H1 (cell line): ENCODE results near the gene ARHGEF1. TPM values are rescaled to one million over a fixed set of nuclear protein-coding genes. Genes with fewer than 3 reads are reported as not detected.

ENCODE experiments used
- CTCF ChIA-PET: fragments of 300-600 bp; sonication (Branson Sonifier 250); formaldehyde crosslinking; loops from one replicate; lab custom pipeline; 2021; ENCODE audit not compliant: partially characterized antibody; lab: Charles Lee
- POLR2A ChIA-PET: fragments of 300-600 bp; sonication (Branson Sonifier 250); formaldehyde crosslinking; loops from one replicate; lab custom pipeline; 2021; ENCODE audit warnings: inconsistent platforms; ENCODE audit not compliant: partially characterized antibody; lab: Charles Lee
- DNase-seq, 2 experiments: peaks; one replicate each; pipeline versions ENCODE4 v3.0.0 to v3.0.0-alpha.2; 2010 to 2022; ENCODE audit warnings: low spot score in 2 of 2, low read depth in 1 of 2, mixed read lengths in 1 of 2
- FAIRE-seq: peaks from 2 replicates; lab custom pipeline; 2011; peaks lifted over from hg19 to GRCh38; lab: Jason Lieb, UNC
- H2AFZ ChIP-seq: 2 replicates; pipeline ENCODE4 v1.8.1; 2012; ENCODE audit warnings: low read length, inconsistent platforms
- H2AK5ac ChIP-seq: 2 replicates; pipeline ENCODE4 v1.6.1; 2013; ENCODE audit warnings: low read depth, low read length
- H2BK120ac ChIP-seq: replicated peaks from 2 replicates; pipeline ENCODE3; 2013; ENCODE audit warnings: low read depth, low read length, inconsistent platforms
- H2BK12ac ChIP-seq: 2 replicates; pipeline ENCODE4 v1.6.1; 2013; ENCODE audit warnings: low read depth, low read length
- H2BK15ac ChIP-seq: 2 replicates; pipeline ENCODE4 v1.6.1; 2013; ENCODE audit warnings: low read length
- H2BK20ac ChIP-seq: 2 replicates; pipeline ENCODE4 v1.6.1; 2013; ENCODE audit warnings: low read length
- H2BK5ac ChIP-seq: 2 replicates; pipeline ENCODE4 v1.6.1; 2013; ENCODE audit warnings: low read depth, low read length
- H3K14ac ChIP-seq: 2 replicates; pipeline ENCODE4 v1.6.1; 2013; ENCODE audit warnings: inconsistent platforms; ENCODE audit not compliant: insufficient read length
- H3K18ac ChIP-seq: 2 replicates; pipeline ENCODE4 v1.6.1; 2013; ENCODE audit warnings: low read length; ENCODE audit errors: extremely low read depth
- H3K23ac ChIP-seq: 2 replicates; pipeline ENCODE4 v1.6.1; 2013; ENCODE audit warnings: inconsistent platforms; ENCODE audit not compliant: insufficient read length
- H3K23me2 ChIP-seq: 2 replicates; pipeline ENCODE4 v1.6.1; 2013; ENCODE audit warnings: low read depth, low read length
- H3K27ac ChIP-seq: 2 replicates; pipeline ENCODE4 v1.6.1; 2011; ENCODE audit warnings: low read depth, low read length, inconsistent platforms
- H3K27me3 ChIP-seq, 4 experiments: replicated peaks in 1 of 4; 1 replicate in 1 of 4; 2 replicates in 3 of 4; pipeline versions ENCODE4 v1.6.1 to v1.8.1; 2011 to 2013; ENCODE audit warnings: low read length in 3 of 4, mild to moderate bottlenecking in 3 of 4, inconsistent platforms in 2 of 4, mixed read lengths in 2 of 4, moderate library complexity in 1 of 4; ENCODE audit not compliant: control insufficient read depth in 3 of 4, insufficient read depth in 3 of 4; ENCODE audit errors: extremely low read depth in 1 of 4
- H3K36me3 ChIP-seq, 4 experiments: 2 replicates each; pipeline versions ENCODE4 v1.6.1 to v1.8.1; 2011 to 2013; ENCODE audit warnings: mild to moderate bottlenecking in 4 of 4, low read length in 3 of 4, moderate library complexity in 2 of 4, control low read depth in 1 of 4, inconsistent platforms in 1 of 4; ENCODE audit not compliant: insufficient read depth in 4 of 4, control insufficient read depth in 2 of 4
- H3K4ac ChIP-seq: replicated peaks from 2 replicates; pipeline ENCODE3; 2013; ENCODE audit warnings: low read length, low read depth, mixed read lengths, inconsistent platforms; ENCODE audit not compliant: insufficient read length
- H3K4me1 ChIP-seq, 4 experiments: replicated peaks in 1 of 4; 1 replicate in 1 of 4; 2 replicates in 3 of 4; pipeline versions ENCODE4 v1.6.1 to v1.8.1; 2011 to 2013; ENCODE audit warnings: low read length in 3 of 4, inconsistent platforms in 2 of 4, mixed read lengths in 1 of 4; ENCODE audit not compliant: insufficient read depth in 4 of 4, control insufficient read depth in 3 of 4
- H3K4me2 ChIP-seq, 2 experiments: 2 replicates each; pipeline versions ENCODE4 v1.6.1 to v1.8.1; 2011 to 2013; ENCODE audit warnings: low read depth in 2 of 2, low read length in 2 of 2, control low read depth in 1 of 2, inconsistent platforms in 1 of 2, mild to moderate bottlenecking in 1 of 2; ENCODE audit not compliant: insufficient read depth in 1 of 2
- H3K4me3 ChIP-seq, 4 experiments: fragments of 200-600, 300-600 bp in 1 of 4; sonication (generic), shearing (Covaris generic), sonication (Bioruptor Twin) in 1 of 4; 2 replicates each; pipeline versions ENCODE4 v1.5.1 to v1.8.1; 2011 to 2016; ENCODE audit warnings: low read length in 4 of 4, low read depth in 3 of 4, control low read depth in 2 of 4, inconsistent platforms in 2 of 4, mild to moderate bottlenecking in 2 of 4, mixed read lengths in 1 of 4, moderate library complexity in 1 of 4; ENCODE audit not compliant: insufficient read depth in 2 of 4; ENCODE audit errors: extremely low read depth in 1 of 4
- H3K56ac ChIP-seq: replicated peaks from 2 replicates; pipeline ENCODE3; 2013; ENCODE audit warnings: low read depth, mild to moderate bottlenecking, mixed read lengths, low read length, inconsistent platforms; ENCODE audit not compliant: insufficient read length
- H3K79me1 ChIP-seq: 2 replicates; pipeline ENCODE4 v1.6.1; 2013; ENCODE audit warnings: low read depth, low read length, control low read depth
- H3K79me2 ChIP-seq, 2 experiments: 2 replicates each; pipeline versions ENCODE4 v1.6.1 to v1.8.1; 2012 to 2013; ENCODE audit warnings: low read length in 2 of 2, mild to moderate bottlenecking in 2 of 2, inconsistent platforms in 1 of 2; ENCODE audit not compliant: insufficient read depth in 2 of 2, control insufficient read depth in 1 of 2
- H3K9ac ChIP-seq, 4 experiments: replicated peaks in 1 of 4; 1 replicate in 1 of 4; 2 replicates in 3 of 4; pipeline versions ENCODE4 v1.6.1 to v1.8.1; 2011 to 2013; ENCODE audit warnings: low read depth in 3 of 4, low read length in 3 of 4, control low read depth in 2 of 4, mild to moderate bottlenecking in 2 of 4, moderate library complexity in 2 of 4, inconsistent platforms in 1 of 4; ENCODE audit errors: extremely low read depth in 1 of 4
- H3K9me3 ChIP-seq, 2 experiments: 2 replicates each; pipeline versions ENCODE4 v1.6.1 to v1.8.1; 2012 to 2013; ENCODE audit warnings: mild to moderate bottlenecking in 2 of 2, moderate library complexity in 2 of 2, control low read depth in 1 of 2, inconsistent platforms in 1 of 2, low read depth in 1 of 2, low read length in 1 of 2, mixed read lengths in 1 of 2; ENCODE audit not compliant: insufficient read depth in 2 of 2
- H4K20me1 ChIP-seq, 2 experiments: replicated peaks in 1 of 2; 2 replicates each; pipeline versions ENCODE3 to v1.8.1; 2011 to 2013; ENCODE audit warnings: inconsistent platforms in 2 of 2, low read length in 2 of 2, mild to moderate bottlenecking in 1 of 2; ENCODE audit not compliant: insufficient read depth in 2 of 2, control insufficient read depth in 1 of 2
- H4K5ac ChIP-seq: 2 replicates; pipeline ENCODE4 v1.6.1; 2013; ENCODE audit warnings: low read length, low read depth, mixed read lengths, inconsistent platforms; ENCODE audit not compliant: insufficient read length
- H4K8ac ChIP-seq: 2 replicates; pipeline ENCODE4 v1.8.0; 2013; ENCODE audit warnings: mild to moderate bottlenecking, moderate library complexity, low read length, inconsistent platforms; ENCODE audit not compliant: insufficient read depth; ENCODE audit errors: extremely low read depth
- H4K91ac ChIP-seq: replicated peaks from 2 replicates; pipeline ENCODE3; 2013; ENCODE audit warnings: low read length, mixed read lengths, inconsistent platforms; ENCODE audit not compliant: insufficient read length
- ATF3 ChIP-seq: IDR thresholded peaks from 2 replicates; pipeline ENCODE4 v1.6.1; 2011; ENCODE audit warnings: low read depth, mild to moderate bottlenecking, low read length; ENCODE audit not compliant: insufficient read depth
- BRCA1 ChIP-seq: IDR thresholded peaks from 2 replicates; pipeline ENCODE4 v1.6.1; 2012; ENCODE audit warnings: low read depth, low read length, improper control_type of control experiment
- CTBP2 ChIP-seq: IDR thresholded peaks from 2 replicates; pipeline ENCODE4 v1.7.0; 2011; ENCODE audit warnings: borderline replicate concordance, mild to moderate bottlenecking, moderate library complexity, mixed read lengths, low read length; ENCODE audit not compliant: insufficient read depth, insufficient read length
- EGR1 ChIP-seq: IDR thresholded peaks from 2 replicates; pipeline ENCODE4 v1.6.1; 2011; ENCODE audit warnings: low read depth, low read length, borderline replicate concordance
- HDAC2 ChIP-seq, 2 experiments: fragments of 300-600 bp in 1 of 2; sonication (generic) in 1 of 2; IDR thresholded peaks; 2 replicates each; pipeline ENCODE4 v1.6.1; 2011 to 2012; ENCODE audit warnings: low read depth in 2 of 2, low read length in 2 of 2, mild to moderate bottlenecking in 2 of 2, moderate library complexity in 2 of 2, borderline replicate concordance in 1 of 2, inconsistent platforms in 1 of 2
- MAFK ChIP-seq: IDR thresholded peaks from 2 replicates; pipeline ENCODE4 v1.6.1; 2012; ENCODE audit warnings: low read depth, mild to moderate bottlenecking, improper control_type of control experiment, low read length
- POLR2AphosphoS5 ChIP-seq: IDR thresholded peaks from 2 replicates; pipeline ENCODE4 v1.6.1; 2011; ENCODE audit warnings: low read depth, low read length
- SIN3A ChIP-seq, 2 experiments: IDR thresholded peaks in 1 of 2; conservative IDR thresholded peaks in 1 of 2; 2 replicates each; pipeline ENCODE4 v1.6.1; 2011 to 2012; ENCODE audit warnings: low read length in 2 of 2, improper control_type of control experiment in 1 of 2, low read depth in 1 of 2, mild to moderate bottlenecking in 1 of 2
- YY1 ChIP-seq: IDR thresholded peaks from 2 replicates; pipeline ENCODE4 v1.6.1; 2011; ENCODE audit warnings: low read depth, mild to moderate bottlenecking, low read length
- WGBS, 2 experiments: shearing (Covaris generic) in 1 of 2; methylation state at CpG; one replicate each; pipeline versions ENCODE4 v1.1.6 to v1.1.7; 2013 to 2015; ENCODE audit warnings: low lambda C conversion rate in 2 of 2, mixed read lengths in 2 of 2, inconsistent platforms in 1 of 2, low coverage in 1 of 2, missing lambda C conversion rate in 1 of 2; ENCODE audit not compliant: insufficient replicate concordance in 2 of 2, insufficient coverage in 1 of 2, insufficient read length in 1 of 2; ENCODE audit errors: extremely low coverage in 1 of 2, missing lambda C conversion rate in 1 of 2; 5-methylcytosine and 5-hydroxymethylcytosine counted together
- polyA plus RNA-seq, 7 experiments: library from polyadenylated mRNA; depleted of rRNA in 3 of 7; stranded (reverse) in 5 of 7; unstranded in 2 of 7; fragments of >200 nt in 5 of 7; fragments of 200-250 nt in 2 of 7; gene quantifications; 1 replicate in 5 of 7; 2 replicates in 1 of 7; 4 replicates in 1 of 7; pipeline versions ENCODE4 v1.2.1 to v1.2.3, GENCODE V29; 2011 to 2013; ENCODE audit warnings: missing spikeins in 2 of 7, mixed read lengths in 2 of 7
- total RNA-seq: library from RNA; stranded (reverse); fragmentation: NEBNext Ultra II Directional; extraction: Animal tissue kit (Norgen Biotek cat#: 25700); gene quantifications from 2 replicates; pipeline ENCODE4 v1.2.1, GENCODE V29; 2021
- TF ChIP-seq, protein P1 (sequence below), 3 experiments: IDR thresholded peaks; 1 replicate in 2 of 3; 2 replicates in 1 of 3; pipeline versions ENCODE4 v1.5.1 to v1.6.1; 2011; ENCODE audit warnings: low read length in 3 of 3, mild to moderate bottlenecking in 3 of 3, inconsistent platforms in 2 of 3, low read depth in 1 of 3, moderate library complexity in 1 of 3; ENCODE audit not compliant: insufficient read depth in 1 of 3; ENCODE audit errors: control extremely low read depth in 1 of 3

ARHGEF1 gene
- total and polyA plus RNA-seq, 2 of the 8 experiments (the other 6 are each of a cell fraction or from before 2014, with no cell fraction given) = 23.0 to 49.0 TPM

- Histone ChIP-seq H2BK20ac (no peak overlapping the region), H2BK5ac (no peak overlapping the region), H2BK15ac (no peak overlapping the region), H2BK12ac (no peak overlapping the region), H2AK5ac (no peak overlapping the region), H3K27ac (no peak overlapping the region), H3K79me2 (no peaks in the 10 kb centered on the region), H3K4ac (no peak overlapping the region), H3K18ac (no peak overlapping the region), H3K4me3 (no peak overlapping the region), H2BK120ac (no peak overlapping the region), H3K9ac (no peak overlapping the region), H3K14ac (no peak overlapping the region), H4K91ac (no peak overlapping the region), H3K79me1 (no peaks in the 10 kb centered on the region), H4K5ac (no peak overlapping the region), H3K9me3 (no peaks in the 10 kb centered on the region), H4K8ac (no peak overlapping the region), H3K4me2 (no peak overlapping the region), H3K23ac (no peak overlapping the region), H2AFZ (no peak overlapping the region), H3K56ac (no peak overlapping the region), H3K4me1 (no peaks in the 10 kb centered on the region), H4K20me1 (peaks cover 0 to 7% of the 10 kb centered on the region in 2 experiments), H3K27me3 (no peaks in the 10 kb centered on the region), H3K36me3 (peaks cover 6 to 17% (median 16%) of the 10 kb centered on the region in 4 experiments), H3K23me2 (peaks cover 2% of the 10 kb centered on the region; the same call in 1 of the 2 replicates)
- CTCF ChIA-PET = interaction anchor here (0.8 to 2.7 kb wide), 9 partner anchors 9 to 54 kb away, joined by 3 to 12 read pairs (median 5); no protein-coding TSS in a partner anchor
- DNase-seq = no peak
- POLR2A ChIA-PET = interaction anchor here (0.9 to 13.1 kb wide), 4 partner anchors 9 to 42 kb away, joined by 4 to 167 read pairs (median 12); partner anchors contain the start of gene RPS19
- FAIRE-seq = no peak
- WGBS, 2 experiments = 96% methylated on average over 17 of the region's 17 CpGs; no CpG with 5 or more reads in 1 of the 2 experiments
- TF ChIP-seq MAFK = no peak
- TF ChIP-seq CTBP2 = no peak
- TF ChIP-seq YY1 = no peak
- no peak for TF ChIP-seq ATF3
- TF ChIP-seq BRCA1 = no peak
- no peak for TF ChIP-seq POLR2AphosphoS5
- TF ChIP-seq EGR1 = no peak
- no peak for TF ChIP-seq HDAC2 (IDR thresholded peaks at IDR 0.05; ENCODE audit: borderline replicate concordance in 1 of 2, low read depth in 2 of 2, low read length in 2 of 2)
- TF ChIP-seq SIN3A (conservative IDR thresholded peaks at IDR 0.05 in 1 of 2, IDR thresholded peaks at IDR 0.05 in 1 of 2; ENCODE audit: low read depth in 1 of 2, low read length in 2 of 2) = no peak
- TF ChIP-seq, protein P1, sequence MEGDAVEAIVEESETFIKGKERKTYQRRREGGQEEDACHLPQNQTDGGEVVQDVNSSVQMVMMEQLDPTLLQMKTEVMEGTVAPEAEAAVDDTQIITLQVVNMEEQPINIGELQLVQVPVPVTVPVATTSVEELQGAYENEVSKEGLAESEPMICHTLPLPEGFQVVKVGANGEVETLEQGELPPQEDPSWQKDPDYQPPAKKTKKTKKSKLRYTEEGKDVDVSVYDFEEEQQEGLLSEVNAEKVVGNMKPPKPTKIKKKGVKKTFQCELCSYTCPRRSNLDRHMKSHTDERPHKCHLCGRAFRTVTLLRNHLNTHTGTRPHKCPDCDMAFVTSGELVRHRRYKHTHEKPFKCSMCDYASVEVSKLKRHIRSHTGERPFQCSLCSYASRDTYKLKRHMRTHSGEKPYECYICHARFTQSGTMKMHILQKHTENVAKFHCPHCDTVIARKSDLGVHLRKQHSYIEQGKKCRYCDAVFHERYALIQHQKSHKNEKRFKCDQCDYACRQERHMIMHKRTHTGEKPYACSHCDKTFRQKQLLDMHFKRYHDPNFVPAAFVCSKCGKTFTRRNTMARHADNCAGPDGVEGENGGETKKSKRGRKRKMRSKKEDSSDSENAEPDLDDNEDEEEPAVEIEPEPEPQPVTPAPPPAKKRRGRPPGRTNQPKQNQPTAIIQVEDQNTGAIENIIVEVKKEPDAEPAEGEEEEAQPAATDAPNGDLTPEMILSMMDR (IDR thresholded peaks at IDR 0.05; ENCODE audit: control extremely low read depth in 1 of 3, insufficient read depth in 1 of 3, low read depth in 1 of 3, low read length in 3 of 3) = no peak
Observed at GRCh38 chr19:41902594-41902993, 19.6 kb downstream of the ARHGEF1 start.
